Gastrocnemius medialis (tissue), 4 donors: Measurements from ENCODE around the gene TUBD1.
"Not testable (repeated sequence)": the region's sequence is repeated elsewhere in the genome, so short reads cannot be mapped to it uniquely, and the experiment has no call there.

Experiments used
- CTCF ChIP-seq, 5 experiments: fragments of 450-650 bp in 3 of 5; fragments of 200-600 bp in 2 of 5; sonication (generic) in 2 of 5; IDR thresholded peaks in 4 of 5; conservative IDR thresholded peaks in 1 of 5; 1 replicate in 4 of 5; 2 replicates in 1 of 5; pipeline ENCODE4 v1.5.1; 2016 to 2019; ENCODE audit warnings: antibody characterized with exemption in 5 of 5, mild to moderate bottlenecking in 3 of 5, moderate library complexity in 3 of 5
- POLR2A ChIP-seq, 2 donors: fragments of 450-650 bp; IDR thresholded peaks; one replicate each; pipeline ENCODE4 v1.6.1; 2017; ENCODE audit warnings: antibody characterized with exemption in 2 of 2, mild to moderate bottlenecking in 2 of 2, moderate library complexity in 2 of 2

GRCh38 chr17:59940697-59941096 is 48.0 kb upstream of the TUBD1 start:
- TF ChIP-seq CTCF (IDR thresholded peaks at IDR 0.05 in 4 of 5, conservative IDR thresholded peaks at IDR 0.05 in 1 of 5); POLR2A (IDR thresholded peaks at IDR 0.05): not testable (repeated sequence)
